Osteoblast (primary cell): ENCODE data around the gene RFX6. TPM values are rescaled to one million over a fixed set of nuclear protein-coding genes. Genes with fewer than 3 reads are reported as not detected.

Experiments used
- DNase-seq: peaks from one replicate; pipeline ENCODE4 v3.0.0; 2011; ENCODE audit warnings: low spot score, mixed read lengths; ENCODE audit not compliant: insufficient read length; ENCODE audit errors: missing footprints
- H2AFZ ChIP-seq: 2 replicates; pipeline ENCODE4 v1.6.0; 2011; ENCODE audit warnings: mild to moderate bottlenecking, low read length
- H3K27ac ChIP-seq: 2 replicates; pipeline ENCODE4 v1.5.1; 2011; ENCODE audit warnings: mild to moderate bottlenecking, low read depth, low read length, moderate library complexity
- H3K27me3 ChIP-seq: 2 replicates; pipeline ENCODE4 v1.6.0; 2012; ENCODE audit warnings: mild to moderate bottlenecking, control low read depth, inconsistent platforms, low read length, moderate library complexity; ENCODE audit not compliant: insufficient read depth
- H3K36me3 ChIP-seq: 2 replicates; pipeline ENCODE4 v1.5.1; 2011; ENCODE audit warnings: mild to moderate bottlenecking, low read length, control low read depth, moderate library complexity; ENCODE audit not compliant: insufficient read depth
- H3K4me1 ChIP-seq: 2 replicates; pipeline ENCODE4 v1.5.1; 2011; ENCODE audit warnings: mild to moderate bottlenecking, low read length, control low read depth, moderate library complexity; ENCODE audit not compliant: insufficient read depth
- H3K4me2 ChIP-seq: 2 replicates; pipeline ENCODE4 v1.6.0; 2011; ENCODE audit warnings: mild to moderate bottlenecking, low read length; ENCODE audit not compliant: insufficient read depth
- H3K4me3 ChIP-seq: fragments of 200-600 bp; sonication (generic); 3 replicates; pipeline ENCODE4 v1.5.1; 2012; ENCODE audit warnings: mild to moderate bottlenecking, low read length, inconsistent platforms; ENCODE audit not compliant: insufficient read depth
- H3K79me2 ChIP-seq: 2 replicates; pipeline ENCODE4 v1.6.0; 2012; ENCODE audit warnings: mild to moderate bottlenecking, low read length, control low read depth, inconsistent platforms; ENCODE audit not compliant: insufficient read depth
- H3K9me3 ChIP-seq: 2 replicates; pipeline ENCODE4 v1.5.1; 2011; ENCODE audit warnings: low read depth, low read length, control low read depth
- H4K20me1 ChIP-seq: 2 replicates; pipeline ENCODE4 v1.6.0; 2012; ENCODE audit warnings: mild to moderate bottlenecking, low read length, control low read depth; ENCODE audit not compliant: insufficient read depth
- total RNA-seq: library from RNA; depleted of rRNA; stranded (reverse); fragments of >200 nt; gene quantifications from 2 replicates; pipeline ENCODE4 v1.2.3, GENCODE V29; 2012
- TF ChIP-seq, protein P1 (sequence below): IDR thresholded peaks from 2 replicates; pipeline ENCODE4 v1.5.1; 2011; ENCODE audit warnings: mild to moderate bottlenecking, low read depth, low read length, moderate library complexity; ENCODE audit errors: extremely low read depth

Gene RFX6
- total RNA-seq, 1 donor, result not detected

DNA sequence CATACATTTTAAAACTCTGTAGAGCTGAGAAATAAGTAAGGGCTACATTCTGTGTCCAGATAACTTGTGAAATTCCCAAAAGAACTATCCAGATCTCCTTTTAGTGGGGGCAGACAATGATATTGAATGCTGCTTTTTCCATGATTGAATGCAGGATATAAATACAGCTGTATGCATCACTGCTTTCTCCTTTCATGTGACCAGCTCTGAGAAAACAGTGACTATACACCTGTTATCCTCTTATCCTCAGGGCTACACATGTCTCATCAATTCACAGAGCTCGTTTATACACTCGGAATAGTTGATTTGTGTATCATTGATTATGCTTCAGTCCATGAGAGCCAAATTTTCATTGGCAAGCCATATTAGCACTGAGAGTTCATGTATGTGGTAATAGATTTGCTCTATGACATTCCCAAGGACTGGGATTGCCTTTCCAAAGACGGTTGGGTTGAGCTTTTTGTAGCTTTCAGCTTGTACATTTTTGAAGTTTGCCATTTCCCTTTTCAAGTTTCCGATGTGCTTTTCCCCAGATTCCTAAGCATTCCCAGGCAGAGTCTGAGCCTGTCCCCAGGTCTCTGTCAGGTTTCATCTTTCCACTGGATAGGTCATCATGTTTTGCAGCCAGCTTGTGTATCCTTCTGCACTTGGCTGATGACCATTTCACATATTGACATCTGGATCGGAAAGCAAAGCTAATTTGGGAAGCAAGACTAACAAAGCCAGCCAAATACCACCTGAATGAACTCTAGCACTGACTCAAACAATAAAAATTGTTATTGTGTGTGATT lies 97.7 kb downstream of the RFX6 start:
- Histone ChIP-seq H3K27me3 (no peaks in the 10 kb centered on the region), H3K4me1 (no peaks in the 10 kb centered on the region), H3K4me2 (no peak overlapping the region), H3K4me3 (no peak overlapping the region), H3K79me2 (no peaks in the 10 kb centered on the region), H3K36me3 (no peaks in the 10 kb centered on the region), H2AFZ (no peak overlapping the region), H3K9me3 (no peaks in the 10 kb centered on the region), H3K27ac (no peak overlapping the region), H4K20me1 (no peaks in the 10 kb centered on the region)
- no peak for DNase-seq
- TF ChIP-seq, protein P1, sequence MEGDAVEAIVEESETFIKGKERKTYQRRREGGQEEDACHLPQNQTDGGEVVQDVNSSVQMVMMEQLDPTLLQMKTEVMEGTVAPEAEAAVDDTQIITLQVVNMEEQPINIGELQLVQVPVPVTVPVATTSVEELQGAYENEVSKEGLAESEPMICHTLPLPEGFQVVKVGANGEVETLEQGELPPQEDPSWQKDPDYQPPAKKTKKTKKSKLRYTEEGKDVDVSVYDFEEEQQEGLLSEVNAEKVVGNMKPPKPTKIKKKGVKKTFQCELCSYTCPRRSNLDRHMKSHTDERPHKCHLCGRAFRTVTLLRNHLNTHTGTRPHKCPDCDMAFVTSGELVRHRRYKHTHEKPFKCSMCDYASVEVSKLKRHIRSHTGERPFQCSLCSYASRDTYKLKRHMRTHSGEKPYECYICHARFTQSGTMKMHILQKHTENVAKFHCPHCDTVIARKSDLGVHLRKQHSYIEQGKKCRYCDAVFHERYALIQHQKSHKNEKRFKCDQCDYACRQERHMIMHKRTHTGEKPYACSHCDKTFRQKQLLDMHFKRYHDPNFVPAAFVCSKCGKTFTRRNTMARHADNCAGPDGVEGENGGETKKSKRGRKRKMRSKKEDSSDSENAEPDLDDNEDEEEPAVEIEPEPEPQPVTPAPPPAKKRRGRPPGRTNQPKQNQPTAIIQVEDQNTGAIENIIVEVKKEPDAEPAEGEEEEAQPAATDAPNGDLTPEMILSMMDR, result no peak

DNA sequence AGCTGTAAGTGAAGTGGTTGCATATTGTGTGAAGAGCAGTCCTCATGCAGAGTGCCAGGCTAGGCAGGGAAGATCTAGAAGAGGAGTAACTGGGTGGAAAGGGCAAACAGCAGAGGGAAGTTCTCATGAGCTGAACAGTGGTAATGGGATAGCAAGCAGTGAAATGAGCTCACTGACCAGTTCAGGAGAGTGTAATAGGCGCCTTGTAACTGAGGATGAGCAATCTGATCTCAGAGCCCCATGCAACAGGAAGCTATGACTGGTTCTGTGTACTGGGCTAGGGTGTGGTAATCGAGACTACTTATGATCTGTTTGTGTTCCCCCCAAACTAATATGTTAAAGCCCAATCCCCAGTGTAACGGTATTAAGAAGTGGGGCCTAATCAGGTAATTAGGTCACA lies 98.6 kb downstream of the RFX6 start:
- no peak overlapping the region for H3K4me3 ChIP-seq
- H3K27me3 ChIP-seq, result no peaks in the 10 kb centered on the region
- no peaks in the 10 kb centered on the region for H3K79me2 ChIP-seq
- H4K20me1 ChIP-seq, result no peaks in the 10 kb centered on the region
- DNase-seq, result no peak
- no peak overlapping the region for H3K4me2 ChIP-seq
- no peaks in the 10 kb centered on the region for H3K36me3 ChIP-seq
- TF ChIP-seq, protein P1, result no peak
- H3K27ac ChIP-seq, result no peak overlapping the region
- no peaks in the 10 kb centered on the region for H3K4me1 ChIP-seq
- no peak overlapping the region for H2AFZ ChIP-seq
- no peaks in the 10 kb centered on the region for H3K9me3 ChIP-seq

DNA sequence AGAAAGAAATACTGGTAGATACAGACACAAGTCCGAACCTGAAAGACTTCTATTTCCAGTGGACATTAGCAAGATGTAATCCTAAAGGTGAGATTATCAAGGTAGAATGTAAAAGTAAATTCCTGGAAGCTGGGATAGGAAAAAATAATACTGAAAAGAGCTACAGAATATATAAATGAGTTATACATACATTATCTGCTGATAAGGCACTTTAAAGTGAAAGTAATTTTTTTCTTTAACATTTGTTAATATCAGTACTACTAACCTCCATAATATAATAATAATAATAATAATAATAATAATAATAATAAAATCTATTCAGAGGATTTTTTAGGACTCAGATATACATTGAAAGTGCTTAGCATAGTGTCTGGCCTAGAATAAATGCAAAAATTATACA lies 102.5 kb downstream of the RFX6 start:
- H3K36me3 ChIP-seq, result no peaks in the 10 kb centered on the region
- no peaks in the 10 kb centered on the region for H3K9me3 ChIP-seq
- TF ChIP-seq, protein P1, result no peak
- no peaks in the 10 kb centered on the region for H3K79me2 ChIP-seq
- no peaks in the 10 kb centered on the region for H4K20me1 ChIP-seq
- no peak overlapping the region for H3K4me2 ChIP-seq
- no peak overlapping the region for H3K27ac ChIP-seq
- no peak for DNase-seq
- no peak overlapping the region for H3K4me3 ChIP-seq
- H3K4me1 ChIP-seq, result no peaks in the 10 kb centered on the region
- H3K27me3 ChIP-seq, result no peaks in the 10 kb centered on the region
- H2AFZ ChIP-seq, result no peak overlapping the region

Other genes starting within 250 kb of the RFX6 start
- 10.9 and 12.4 TPM in 2 replicates for gene ZUP1, start 208.5 kb upstream of the RFX6 start, total RNA-seq
- 10.6 and 11.2 TPM in 2 replicates for gene KPNA5, start 196.0 kb upstream of the RFX6 start, total RNA-seq
- gene FAM162B, start 111.5 kb upstream of the RFX6 start, total RNA-seq, result 0.36 TPM in 1 of 2 replicates, not detected in the other
- not detected in 2 replicates for gene GPRC6A, start 48.2 kb upstream of the RFX6 start, total RNA-seq